Activated naive CD4-positive, alpha-beta T cell (primary cell): ENCODE data around the gene CETN1.

ENCODE experiments used
- DNase-seq, 4 experiments: peaks; one replicate each; lab custom pipeline; 2025; lab: John Stamatoyannopoulos, UW

The CETN1 gene

GRCh38 chr18:576924-577323 lies 3.3 kb upstream of the CETN1 start:
- DNase-seq, result no peak

- DNase-seq, result no peak
Observed at GRCh38 chr18:577643-578375, 2.4 kb upstream of the CETN1 start.

GRCh38 chr18:579238-579637 lies 942 bp upstream of the CETN1 start:
- DNase-seq, result no peak

- no peak for DNase-seq
Observed at GRCh38 chr18:581096-581495, 916 bp downstream of the CETN1 start.

GRCh38 chr18:582465-582864 lies 2.3 kb downstream of the CETN1 start:
- no peak for DNase-seq

GRCh38 chr18:595068-595467 lies 14.9 kb downstream of the CETN1 start:
- DNase-seq, result no peak

GRCh38 chr18:595571-595970 lies 15.4 kb downstream of the CETN1 start:
- no peak for DNase-seq

GRCh38 chr18:596288-596881 lies 16.2 kb downstream of the CETN1 start:
- DNase-seq, result peak in 3 of 4 experiments; percentile 58 to 75 (median 74)

GRCh38 chr18:598124-598589 lies 18.0 kb downstream of the CETN1 start:
- no peak for DNase-seq

- DNase-seq, result no peak
Observed at GRCh38 chr18:600107-600506, 19.9 kb downstream of the CETN1 start.

- no peak for DNase-seq
Observed at GRCh38 chr18:604771-605170, 24.6 kb downstream of the CETN1 start.

- DNase-seq, result no peak
Observed at GRCh38 chr18:607930-608329, 27.8 kb downstream of the CETN1 start.

- DNase-seq, result no peak
Observed at GRCh38 chr18:610214-610928, 30.2 kb downstream of the CETN1 start.

- DNase-seq, result no peak
Observed at GRCh38 chr18:612156-612555, 32.0 kb downstream of the CETN1 start.

GRCh38 chr18:614193-614592 lies 34.0 kb downstream of the CETN1 start:
- DNase-seq, result no peak

GRCh38 chr18:615092-615521 lies 34.9 kb downstream of the CETN1 start:
- no peak for DNase-seq

- no peak for DNase-seq
Observed at GRCh38 chr18:615773-616172, 35.6 kb downstream of the CETN1 start.

- DNase-seq, result no peak
Observed at GRCh38 chr18:616380-616995, 36.3 kb downstream of the CETN1 start.

- DNase-seq, result no peak
Observed at GRCh38 chr18:617970-618504, 37.9 kb downstream of the CETN1 start.

- no peak for DNase-seq
Observed at GRCh38 chr18:618618-619017, 38.4 kb downstream of the CETN1 start.

GRCh38 chr18:621291-622043 lies 41.3 kb downstream of the CETN1 start:
- no peak for DNase-seq

GRCh38 chr18:622289-622688 lies 42.1 kb downstream of the CETN1 start:
- no peak for DNase-seq
